Lower lobe of right lung (tissue), 2 donors: ENCODE measurements around the gene FCHO2. TPM values are rescaled to one million over a fixed set of nuclear protein-coding genes. Genes with fewer than 3 reads are reported as not detected.

Experiments used
- ATAC-seq, 2 donors: fragments of 200-7000 bp; cut with Tn5 transposase; one replicate each; pipeline ENCODE4 v1.9.1; 2020 to 2022; ENCODE audit warnings: mild to moderate bottlenecking in 2 of 2, moderate library complexity in 2 of 2
- DNase-seq: peaks from one replicate; pipeline ENCODE4 v3.0.0-alpha.2; 2020
- H3K27ac ChIP-seq: fragments of 200-600 bp; one replicate; pipeline ENCODE4 v1.8.0; 2022
- H3K27me3 ChIP-seq: fragments of 200-600 bp; one replicate; pipeline ENCODE4 v1.8.0; 2022; ENCODE audit warnings: low read depth
- H3K36me3 ChIP-seq: fragments of 200-600 bp; one replicate; pipeline ENCODE4 v1.8.0; 2022; ENCODE audit warnings: mild to moderate bottlenecking
- H3K4me1 ChIP-seq: fragments of 200-600 bp; one replicate; pipeline ENCODE4 v1.8.0; 2022
- H3K4me3 ChIP-seq: fragments of 200-600 bp; one replicate; pipeline ENCODE4 v1.8.0; 2022; ENCODE audit warnings: mild to moderate bottlenecking
- H3K9me3 ChIP-seq: fragments of 200-600 bp; one replicate; pipeline ENCODE4 v1.8.0; 2022
- CTCF ChIP-seq: fragments of 200-600 bp; IDR thresholded peaks from one replicate; pipeline ENCODE4 v1.8.0; 2022; ENCODE audit warnings: antibody characterized with exemption, mild to moderate bottlenecking
- intact Hi-C: fragments of 100-400 bp; cut with DNase I; formaldehyde crosslinking; loops from one replicate; pipeline ENCODE4 v1.11.0; 2022
- long read RNA-seq: library from polyadenylated mRNA; unstranded; transcript quantifications from one replicate; pipeline ENCODE4 v2.0.0, GENCODE V29; 2021
- total RNA-seq: library from RNA; stranded (reverse); fragmentation: NEBNext Ultra II Directional; extraction: Animal tissue kit (Norgen Biotek cat#: 25700); gene quantifications from one replicate; pipeline ENCODE4 v1.2.1, GENCODE V29; 2021
- donor health status: DM: no; HTN: yes; CAD: no; lungs with severe emphysema.

Gene FCHO2
- 89.9 TPM for total RNA-seq
- long read RNA-seq, partial matches to known transcripts: 14 of 28 reads
- long read RNA-seq, other reads (novel, unspliced or antisense): 14 of 28 reads

GRCh38 chr5:72955768-72956323, at the start of gene FCHO2:
FCHO2 (plus strand) TSS chr5:72956041; CDS start chr5:72956097, 56 bp downstream.
- ATAC-seq (peak; percentile 96 to 97), DNase-seq (peak; percentile 100)
- Histone ChIP-seq H3K4me3 (peak within 1 kb of the TSS; percentile 76), H3K36me3 (peaks cover 3% of the 10 kb centered on the region), H3K9me3 (no peaks in the 10 kb centered on the region), H3K27me3 (no peaks in the 10 kb centered on the region), H3K4me1 (peaks cover 63% of the 10 kb centered on the region), H3K27ac (peak within 1 kb of the TSS; percentile 98)
- TF ChIP-seq CTCF: peak; percentile 74
- intact Hi-C loops: no loop called here

- H3K4me3 ChIP-seq: no peak overlapping the region
- H3K27me3 ChIP-seq: no peaks in the 10 kb centered on the region
- no peaks in the 10 kb centered on the region for H3K9me3 ChIP-seq
- no peak for ATAC-seq
- no peak for DNase-seq
- TF ChIP-seq CTCF: no peak
- intact Hi-C loops: no loop called here
- H3K4me1 ChIP-seq: no peaks in the 10 kb centered on the region
- H3K27ac ChIP-seq: no peak overlapping the region
- H3K36me3 ChIP-seq: peaks cover 87% of the 10 kb centered on the region
These were observed 49.0 kb upstream of the FCHO2 start for GRCh38 chr5:72906806-72907205.

- intact Hi-C loops: no loop called here
- Histone ChIP-seq H3K27ac (no peak overlapping the region), H3K4me1 (no peaks in the 10 kb centered on the region), H3K9me3 (no peaks in the 10 kb centered on the region), H3K36me3 (peaks cover 68% of the 10 kb centered on the region), H3K4me3 (no peak overlapping the region), H3K27me3 (no peaks in the 10 kb centered on the region)
- DNase-seq: no peak
- TF ChIP-seq CTCF: no peak
- no peak for ATAC-seq
These were observed 47.2 kb upstream of the FCHO2 start for GRCh38 chr5:72908664-72909063.

- DNase-seq (no peak), ATAC-seq (no peak)
- no peaks in the 10 kb centered on the region for H3K36me3 ChIP-seq
- H3K27ac ChIP-seq: no peak overlapping the region
- H3K4me3 ChIP-seq: no peak overlapping the region
- intact Hi-C loops: no loop called here
- no peak for TF ChIP-seq CTCF
- H3K4me1 ChIP-seq: peaks cover 4% of the 10 kb centered on the region
- no peaks in the 10 kb centered on the region for H3K9me3 ChIP-seq
- no peaks in the 10 kb centered on the region for H3K27me3 ChIP-seq
These were observed 38.5 kb upstream of the FCHO2 start for GRCh38 chr5:72917371-72917776.

- peak; percentile 42 for TF ChIP-seq CTCF
- Histone ChIP-seq H3K36me3 (no peaks in the 10 kb centered on the region), H3K27ac (no peak overlapping the region), H3K9me3 (no peaks in the 10 kb centered on the region), H3K27me3 (no peaks in the 10 kb centered on the region), H3K4me3 (no peak overlapping the region), H3K4me1 (peaks cover 4% of the 10 kb centered on the region)
- ATAC-seq (peak; percentile 64 to 77), DNase-seq (no peak)
- intact Hi-C loops: no loop called here
These were observed 34.9 kb upstream of the FCHO2 start for GRCh38 chr5:72920690-72921502.
